22Rv1 (cell line): ENCODE results near the gene HOTAIR.

Experiments
- H3K27ac ChIP-seq: fragments of 450-650 bp; 2 replicates; pipeline ENCODE4 v1.5.1; 2017
- CTCF ChIP-seq: fragments of 450-650 bp; IDR thresholded peaks from 2 replicates; pipeline ENCODE4 v1.5.1; 2017; ENCODE audit warnings: mild to moderate bottlenecking
- ZFX ChIP-seq: fragments of 450-650 bp; IDR thresholded peaks from 2 replicates; pipeline ENCODE4 v1.6.1; 2017; ENCODE audit warnings: antibody characterized with exemption, borderline replicate concordance

HOTAIR gene

GRCh38 chr12:53952871-53953734 lies 21.7 kb downstream of the HOTAIR start:
- no peak for TF ChIP-seq CTCF
- no peak for TF ChIP-seq ZFX
- H3K27ac ChIP-seq = peak overlapping the region; percentile 25

- TF ChIP-seq ZFX (no peak), CTCF (no peak)
- peak overlapping the region; percentile 25 for H3K27ac ChIP-seq
These were observed 22.4 kb downstream of the HOTAIR start for GRCh38 chr12:53952335-53952694.

GRCh38 chr12:53951577-53952334 lies 23.0 kb downstream of the HOTAIR start:
- TF ChIP-seq ZFX = no peak
- no peak for TF ChIP-seq CTCF
- H3K27ac ChIP-seq = peak overlapping the region; percentile 25; the same call in 1 of the 2 replicates

GRCh38 chr12:53950789-53951576 lies 23.8 kb downstream of the HOTAIR start:
- TF ChIP-seq CTCF (no peak), ZFX (no peak)
- peak overlapping the region; percentile 66 for H3K27ac ChIP-seq

GRCh38 chr12:53950437-53950773 lies 24.3 kb downstream of the HOTAIR start:
- TF ChIP-seq ZFX (no peak), CTCF (peak; percentile 79)

GRCh38 chr12:53949631-53950436 lies 24.9 kb downstream of the HOTAIR start:
- TF ChIP-seq CTCF (no peak), ZFX (no peak)

More at GRCh38 chr12:53950437-53950773, 24.3 kb downstream of the HOTAIR start:
- H3K27ac ChIP-seq = peak overlapping the region; percentile 66

More at GRCh38 chr12:53949631-53950436, 24.9 kb downstream of the HOTAIR start:
- H3K27ac ChIP-seq = peak overlapping the region; percentile 66
